ENCODE measurements around the gene SLC44A1.

GRCh38 chr9:105289305-105289704, 44.9 kb downstream of the SLC44A1 start:
- no peak for TF ChIP-seq CTCF (conservative IDR thresholded peaks at IDR 0.05; ENCODE audit: low read length)
- TF ChIP-seq EZH2phosphoT487 (IDR thresholded peaks at IDR 0.05; ENCODE audit: borderline replicate concordance, low read depth, low read length) = no peak

All from OCI-LY7 (cell line).